ENCODE measurements around the gene CCR9.

- no peak for TF ChIP-seq CTCF (IDR thresholded peaks at IDR 0.05 in 2 of 3, conservative IDR thresholded peaks at IDR 0.05 in 1 of 3; ENCODE audit: borderline replicate concordance in 1 of 3, insufficient read depth in 1 of 3, low read depth in 2 of 3, low read length in 2 of 3)
- TF ChIP-seq CEBPB (IDR thresholded peaks at IDR 0.05; ENCODE audit: low read depth), result no peak
- TF ChIP-seq SIN3A (IDR thresholded peaks at IDR 0.05; ENCODE audit: low read depth), result no peak
- no peak for TF ChIP-seq EZH2 (IDR thresholded peaks at IDR 0.05)
- no peak for TF ChIP-seq YY1 (IDR thresholded peaks at IDR 0.05; ENCODE audit: extremely low read depth, insufficient replicate concordance, low read depth, low read length)
- no peak for TF ChIP-seq POLR2A (IDR thresholded peaks at IDR 0.05; ENCODE audit: borderline replicate concordance, extremely low read depth, insufficient read depth, insufficient read length)
- no peak for TF ChIP-seq ELF1 (IDR thresholded peaks at IDR 0.05; ENCODE audit: borderline replicate concordance, low read depth)
- TF ChIP-seq MAX (IDR thresholded peaks at IDR 0.05), result no peak
- no peak for TF ChIP-seq ZNF274 (IDR thresholded peaks at IDR 0.05; ENCODE audit: low read depth, low read length)
- TF ChIP-seq ATF3 (IDR thresholded peaks at IDR 0.05), result no peak
- TF ChIP-seq POLR2AphosphoS5 (IDR thresholded peaks at IDR 0.05; ENCODE audit: low read depth, low read length), result no peak
- no peak for TF ChIP-seq REST (IDR thresholded peaks at IDR 0.05; ENCODE audit: low read depth)
Measured at GRCh38 chr3:45909542-45909941, 23.2 kb downstream of the CCR9 start.

All from HCT116 (cell line).